ENCODE results near the gene IL36B. TPM values are rescaled to one million over a fixed set of nuclear protein-coding genes. Genes with fewer than 3 reads are reported as not detected.

IL36B gene
- polyA plus RNA-seq, 1 donor (not counting 4 experiments of a cell fraction or from before 2014, with no cell fraction given) = 0.21 TPM

DNA sequence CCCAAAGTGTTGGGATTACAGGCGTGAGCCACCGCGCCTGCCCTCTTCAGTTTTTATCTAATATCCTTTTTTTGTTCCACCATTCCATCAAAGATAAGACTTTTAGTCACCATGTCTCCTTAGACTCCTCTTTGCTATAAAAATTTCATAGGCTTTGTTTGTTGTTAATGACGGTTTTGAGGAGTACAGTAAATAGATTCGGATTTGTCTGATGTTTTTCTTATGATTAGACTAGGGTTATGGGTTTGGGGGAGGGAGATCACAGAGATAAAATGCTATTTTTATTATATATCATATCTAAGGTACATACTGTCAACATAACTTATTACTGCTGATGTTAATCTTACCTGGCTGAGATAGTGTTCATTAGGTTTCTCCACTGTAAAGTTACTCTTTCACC lies 6.2 kb downstream of the IL36B start:
- Histone ChIP-seq H3K27ac (ENCODE audit: control insufficient read depth, insufficient read depth, low read length) (no peak overlapping the region), H3K36me3 (ENCODE audit: control insufficient read depth in 2 of 2, extremely low read depth in 1 of 2, insufficient read depth in 2 of 2, low read length in 2 of 2) (no peaks in the 10 kb centered on the region), H2AFZ (ENCODE audit: control insufficient read depth, low read length) (no peak overlapping the region), H3K27me3 (ENCODE audit: control insufficient read depth, extremely low read depth, insufficient read depth, low read length) (no peaks in the 10 kb centered on the region), H3K9ac (ENCODE audit: control insufficient read depth, extremely low read depth, insufficient read depth, low read length) (no peak overlapping the region), H3K4me1 (ENCODE audit: control insufficient read depth, extremely low read depth, insufficient read depth, low read length) (no peaks in the 10 kb centered on the region), H3K9me3 (ENCODE audit: control insufficient read depth, low read depth, low read length) (no peaks in the 10 kb centered on the region), H3K4me2 (ENCODE audit: control insufficient read depth, extremely low read depth, insufficient read depth, low read depth, low read length) (no peak overlapping the region), H3K4me3 (ENCODE audit: control insufficient read depth in 2 of 3, extremely low read depth in 1 of 3, insufficient read depth in 2 of 3, low read depth in 1 of 3, low read length in 3 of 3) (no peak overlapping the region), H3K79me2 (ENCODE audit: control insufficient read depth, insufficient read depth, low read length) (no peaks in the 10 kb centered on the region), H4K20me1 (ENCODE audit: control insufficient read depth, extremely low read depth, insufficient read depth, low read length) (no peaks in the 10 kb centered on the region), H3K9me1 (ENCODE audit: control insufficient read depth, extremely low read depth, insufficient read depth, low read length) (no peaks in the 10 kb centered on the region)
- TF ChIP-seq, protein P1, sequence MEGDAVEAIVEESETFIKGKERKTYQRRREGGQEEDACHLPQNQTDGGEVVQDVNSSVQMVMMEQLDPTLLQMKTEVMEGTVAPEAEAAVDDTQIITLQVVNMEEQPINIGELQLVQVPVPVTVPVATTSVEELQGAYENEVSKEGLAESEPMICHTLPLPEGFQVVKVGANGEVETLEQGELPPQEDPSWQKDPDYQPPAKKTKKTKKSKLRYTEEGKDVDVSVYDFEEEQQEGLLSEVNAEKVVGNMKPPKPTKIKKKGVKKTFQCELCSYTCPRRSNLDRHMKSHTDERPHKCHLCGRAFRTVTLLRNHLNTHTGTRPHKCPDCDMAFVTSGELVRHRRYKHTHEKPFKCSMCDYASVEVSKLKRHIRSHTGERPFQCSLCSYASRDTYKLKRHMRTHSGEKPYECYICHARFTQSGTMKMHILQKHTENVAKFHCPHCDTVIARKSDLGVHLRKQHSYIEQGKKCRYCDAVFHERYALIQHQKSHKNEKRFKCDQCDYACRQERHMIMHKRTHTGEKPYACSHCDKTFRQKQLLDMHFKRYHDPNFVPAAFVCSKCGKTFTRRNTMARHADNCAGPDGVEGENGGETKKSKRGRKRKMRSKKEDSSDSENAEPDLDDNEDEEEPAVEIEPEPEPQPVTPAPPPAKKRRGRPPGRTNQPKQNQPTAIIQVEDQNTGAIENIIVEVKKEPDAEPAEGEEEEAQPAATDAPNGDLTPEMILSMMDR (optimal IDR thresholded peaks at IDR 0.05 in 1 of 3, IDR thresholded peaks at IDR 0.05 in 1 of 3, conservative IDR thresholded peaks at IDR 0.05 in 1 of 3; ENCODE audit: extremely low read depth in 1 of 3, insufficient read depth in 2 of 3, low read length in 3 of 3) = no peak
- TF ChIP-seq EZH2 (IDR thresholded peaks at IDR 0.05; ENCODE audit: low read length) = no peak
- dilution Hi-C loops (cut with MboI; ENCODE audit: extremely low pct_ligation_motif_present, low sequenced_read_pairs) = no loop called here
- DNase-seq (ENCODE audit: low read depth, low spot score) (no peak), FAIRE-seq (no peak)

DNA sequence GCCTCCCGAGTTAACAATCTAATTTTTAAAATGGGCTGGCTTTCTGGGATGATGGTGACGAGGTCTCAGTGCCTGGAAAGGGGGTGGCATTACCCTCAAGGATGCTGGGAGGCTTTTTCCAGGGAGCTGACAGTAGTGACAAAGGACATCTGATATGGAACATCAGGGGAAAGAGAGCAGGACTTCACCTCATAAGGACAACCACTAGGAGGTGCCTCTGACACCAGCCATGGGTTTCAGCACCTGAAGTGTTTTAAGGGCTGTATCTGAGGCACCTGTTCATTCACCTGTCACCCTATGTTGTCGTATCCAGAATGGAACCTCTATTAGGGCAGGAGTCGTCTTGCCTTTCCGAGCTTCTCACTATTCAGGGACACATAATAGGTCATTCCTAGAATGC lies 10.8 kb downstream of the IL36B start:
- no peak overlapping the region for H2AFZ ChIP-seq (ENCODE audit: control insufficient read depth, low read length)
- dilution Hi-C loops (cut with MboI; ENCODE audit: extremely low pct_ligation_motif_present, low sequenced_read_pairs) = no loop called here
- no peaks in the 10 kb centered on the region for H3K36me3 ChIP-seq (ENCODE audit: control insufficient read depth in 2 of 2, extremely low read depth in 1 of 2, insufficient read depth in 2 of 2, low read length in 2 of 2)
- no peak overlapping the region for H3K4me2 ChIP-seq (ENCODE audit: control insufficient read depth, extremely low read depth, insufficient read depth, low read depth, low read length)
- H3K79me2 ChIP-seq (ENCODE audit: control insufficient read depth, insufficient read depth, low read length) = no peaks in the 10 kb centered on the region
- peak; percentile 26 for DNase-seq (ENCODE audit: low read depth, low spot score)
- no peaks in the 10 kb centered on the region for H3K4me1 ChIP-seq (ENCODE audit: control insufficient read depth, extremely low read depth, insufficient read depth, low read length)
- H3K9ac ChIP-seq (ENCODE audit: control insufficient read depth, extremely low read depth, insufficient read depth, low read length) = no peak overlapping the region
- no peaks in the 10 kb centered on the region for H3K9me3 ChIP-seq (ENCODE audit: control insufficient read depth, low read depth, low read length)
- H3K27me3 ChIP-seq (ENCODE audit: control insufficient read depth, extremely low read depth, insufficient read depth, low read length) = no peaks in the 10 kb centered on the region
- no peak overlapping the region for H3K4me3 ChIP-seq (ENCODE audit: control insufficient read depth in 2 of 3, extremely low read depth in 1 of 3, insufficient read depth in 2 of 3, low read depth in 1 of 3, low read length in 3 of 3)
- no peak for TF ChIP-seq EZH2 (IDR thresholded peaks at IDR 0.05; ENCODE audit: low read length)
- TF ChIP-seq, protein P1 (optimal IDR thresholded peaks at IDR 0.05 in 1 of 3, IDR thresholded peaks at IDR 0.05 in 1 of 3, conservative IDR thresholded peaks at IDR 0.05 in 1 of 3; ENCODE audit: extremely low read depth in 1 of 3, insufficient read depth in 2 of 3, low read length in 3 of 3) = peak; percentile 72 to 87 (median 83)
- H4K20me1 ChIP-seq (ENCODE audit: control insufficient read depth, extremely low read depth, insufficient read depth, low read length) = no peaks in the 10 kb centered on the region
- no peak overlapping the region for H3K27ac ChIP-seq (ENCODE audit: control insufficient read depth, insufficient read depth, low read length)
- FAIRE-seq = peak; percentile 87
- H3K9me1 ChIP-seq (ENCODE audit: control insufficient read depth, extremely low read depth, insufficient read depth, low read length) = no peaks in the 10 kb centered on the region
